ENCODE data around the gene CHRD. TPM values are rescaled to one million over a fixed set of nuclear protein-coding genes. Genes with fewer than 3 reads are reported as not detected.
A peak's percentile ranks its signal among the peaks of the same experiment; 100 is the strongest.

CHRD gene
- total RNA-seq, 1 experiment from 2014 or later, result 1.8 TPM

DNA sequence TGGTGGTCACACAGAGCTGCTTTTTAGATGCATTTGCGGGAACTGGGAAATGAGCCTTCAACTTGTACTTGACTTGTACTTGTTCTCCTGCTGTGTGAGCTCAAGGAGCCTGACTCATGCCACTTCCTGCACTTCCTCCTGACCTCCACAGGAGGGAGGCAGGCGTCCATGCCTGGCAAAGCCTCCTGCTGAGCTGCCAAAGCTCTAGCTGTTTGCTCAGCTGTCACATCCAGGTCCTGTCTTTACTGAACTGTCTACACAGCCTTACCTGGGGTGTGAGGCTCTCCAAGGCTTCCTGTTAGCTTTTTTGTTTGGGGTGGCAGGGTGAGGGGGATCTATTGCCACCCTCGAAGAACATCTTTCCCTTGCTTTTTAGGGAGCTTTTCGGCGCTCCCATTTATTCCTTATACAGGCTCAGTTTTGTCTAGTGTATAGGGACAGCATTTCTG is 8.3 kb upstream of the CHRD start:
- H3K27me3 ChIP-seq (ENCODE audit: insufficient read depth, low read length), result no peaks in the 10 kb centered on the region
- H3K4me3 Mint-ChIP-seq, result peak overlapping the region in 1 of 2 experiments; percentile 27; a peak in 2 of 5 replicates
- no peak overlapping the region for H3K4me2 ChIP-seq (ENCODE audit: insufficient read depth, insufficient read length, low read length)
- no CpG with 5 or more reads among the region's 5 CpGs for WGBS (ENCODE audit: extremely low coverage, insufficient read length, low lambda C conversion rate)
- H3K27ac ChIP-seq (ENCODE audit: insufficient read length, low read depth, low read length), result no peak overlapping the region
- no peak overlapping the region for H2BK5ac ChIP-seq (ENCODE audit: insufficient read length, low read length)
- H4K20me1 ChIP-seq (ENCODE audit: control insufficient read depth, insufficient read depth, insufficient read length), result no peaks in the 10 kb centered on the region
- H3K23me2 ChIP-seq (ENCODE audit: insufficient read length, low read depth, low read length, poor library complexity, severe bottlenecking), result no peaks in the 10 kb centered on the region
- no peaks in the 10 kb centered on the region for H3K9me3 ChIP-seq (ENCODE audit: control insufficient read depth, low read depth, low read length)
- DNase-seq, result peak; percentile 89
- H2BK15ac ChIP-seq (ENCODE audit: low read depth, low read length), result no peak overlapping the region
- H3K4me1 Mint-ChIP-seq, result peaks cover 15 to 24% of the 10 kb centered on the region in 2 experiments
- H3K36me3 Mint-ChIP-seq (ENCODE audit: insufficient read depth in 1 of 3, low read depth in 3 of 3), result peaks cover 22 to 38% (median 35%) of the 10 kb centered on the region in 3 experiments
- no peak overlapping the region for H3K23ac ChIP-seq (ENCODE audit: insufficient read length, low read depth, low read length)
- no peak overlapping the region for H3K27ac Mint-ChIP-seq
- no peak overlapping the region for H2AK5ac ChIP-seq (ENCODE audit: insufficient read length, low read length)
- no peak overlapping the region for H3K56ac ChIP-seq (ENCODE audit: insufficient read length, low read depth, low read length)
- peaks cover 31% of the 10 kb centered on the region for H3K27me3 Mint-ChIP-seq (ENCODE audit: low read depth)
- no peak overlapping the region for H3K9ac ChIP-seq (ENCODE audit: extremely low read depth, insufficient read length, low read length)
- no peaks in the 10 kb centered on the region for H3K79me2 ChIP-seq (ENCODE audit: insufficient read depth, low read length)
- no peak overlapping the region for H4K8ac ChIP-seq (replicated peaks; ENCODE audit: insufficient read length, low read depth, low read length)
- H3K18ac ChIP-seq (ENCODE audit: insufficient read length, low read depth, low read length), result no peak overlapping the region
- H3K4me1 ChIP-seq (ENCODE audit: insufficient read depth, low read length), result 0 out of 2 replicates have a peak, but pooled peaks cover 2% of the 10 kb centered on the region
- no peak overlapping the region for H2BK20ac ChIP-seq (ENCODE audit: low read depth, low read length, poor library complexity, severe bottlenecking)
- no peak overlapping the region for H4K5ac ChIP-seq (ENCODE audit: insufficient read length, low read depth, low read length)
- TF ChIP-seq, protein P1, sequence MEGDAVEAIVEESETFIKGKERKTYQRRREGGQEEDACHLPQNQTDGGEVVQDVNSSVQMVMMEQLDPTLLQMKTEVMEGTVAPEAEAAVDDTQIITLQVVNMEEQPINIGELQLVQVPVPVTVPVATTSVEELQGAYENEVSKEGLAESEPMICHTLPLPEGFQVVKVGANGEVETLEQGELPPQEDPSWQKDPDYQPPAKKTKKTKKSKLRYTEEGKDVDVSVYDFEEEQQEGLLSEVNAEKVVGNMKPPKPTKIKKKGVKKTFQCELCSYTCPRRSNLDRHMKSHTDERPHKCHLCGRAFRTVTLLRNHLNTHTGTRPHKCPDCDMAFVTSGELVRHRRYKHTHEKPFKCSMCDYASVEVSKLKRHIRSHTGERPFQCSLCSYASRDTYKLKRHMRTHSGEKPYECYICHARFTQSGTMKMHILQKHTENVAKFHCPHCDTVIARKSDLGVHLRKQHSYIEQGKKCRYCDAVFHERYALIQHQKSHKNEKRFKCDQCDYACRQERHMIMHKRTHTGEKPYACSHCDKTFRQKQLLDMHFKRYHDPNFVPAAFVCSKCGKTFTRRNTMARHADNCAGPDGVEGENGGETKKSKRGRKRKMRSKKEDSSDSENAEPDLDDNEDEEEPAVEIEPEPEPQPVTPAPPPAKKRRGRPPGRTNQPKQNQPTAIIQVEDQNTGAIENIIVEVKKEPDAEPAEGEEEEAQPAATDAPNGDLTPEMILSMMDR (conservative IDR thresholded peaks at IDR 0.05), result peak; percentile 94
- H3K4ac ChIP-seq (ENCODE audit: low read depth, low read length), result no peak overlapping the region
- no peak overlapping the region for H3K14ac ChIP-seq (ENCODE audit: insufficient read depth, low read length)
- H4K91ac ChIP-seq (ENCODE audit: insufficient read length, low read depth, low read length), result no peak overlapping the region
- H2BK120ac ChIP-seq (ENCODE audit: low read depth, low read length, poor library complexity, severe bottlenecking), result no peak overlapping the region
- no peak overlapping the region for H2BK12ac ChIP-seq (ENCODE audit: insufficient read length, low read depth, low read length)
- no peaks in the 10 kb centered on the region for H3K9me3 Mint-ChIP-seq
- no peak overlapping the region for H2AFZ ChIP-seq (ENCODE audit: low read length)
- no peak overlapping the region for H3T11ph ChIP-seq (ENCODE audit: low read length)
- no peaks in the 10 kb centered on the region for H3K79me1 ChIP-seq (ENCODE audit: insufficient read depth, low read depth, low read length, poor library complexity, severe bottlenecking)
